NCI-H1436 treated with DMSO at 0.1 percent for 48 hours (cell line): ENCODE results near the gene LCE3E.

Experiments
- DNase-seq: peaks from one replicate; lab custom pipeline; 2025; lab: John Stamatoyannopoulos, UW

Gene LCE3E

DNA sequence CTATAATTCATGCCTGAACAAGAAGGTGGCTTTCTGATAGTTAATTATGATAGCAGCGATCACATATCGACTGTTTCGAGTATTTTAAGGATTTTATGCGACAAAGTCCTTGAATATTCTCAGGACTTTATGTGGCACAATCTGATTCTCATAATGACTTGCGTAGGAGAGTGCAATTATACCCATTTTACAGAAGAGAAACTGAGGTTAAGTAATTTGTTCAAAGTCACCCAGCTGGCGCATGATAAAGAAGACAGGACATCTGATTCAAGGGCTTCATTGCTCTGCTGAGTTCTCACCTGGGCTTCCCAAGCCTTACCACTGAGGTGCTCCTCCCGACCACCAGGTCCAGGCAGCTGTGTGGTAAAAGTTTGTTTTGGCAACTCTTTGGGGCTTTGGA lies 50.5 kb downstream of the LCE3E start:
- DNase-seq: no peak
